CD4-positive, alpha-beta T cell treated with Interleukin-6 for 4 hours (primary cell): Measurements from ENCODE around the gene PDE7B.

Source experiments
- DNase-seq: peaks from one replicate; pipeline ENCODE4 v3.0.0-alpha.2; 2020; ENCODE audit warnings: mixed read lengths

PDE7B gene

GRCh38 chr6:135993361-135993760, 141.9 kb downstream of the PDE7B start:
- DNase-seq = no peak

- no peak for DNase-seq
Observed at GRCh38 chr6:135994857-135995544, 143.5 kb downstream of the PDE7B start.

- no peak for DNase-seq
Observed at GRCh38 chr6:135995545-135995898, 144.0 kb downstream of the PDE7B start.

- DNase-seq = no peak
Observed at GRCh38 chr6:135996668-135997067, 145.2 kb downstream of the PDE7B start.

GRCh38 chr6:135999393-135999792, 147.9 kb downstream of the PDE7B start:
- no peak for DNase-seq

GRCh38 chr6:136007345-136007744, 155.8 kb downstream of the PDE7B start:
- no peak for DNase-seq

GRCh38 chr6:136011475-136011874, 160.0 kb downstream of the PDE7B start:
- no peak for DNase-seq

GRCh38 chr6:136012198-136012887, 160.8 kb downstream of the PDE7B start:
- DNase-seq = no peak

- no peak for DNase-seq
Observed at GRCh38 chr6:136012943-136013342, 161.4 kb downstream of the PDE7B start.

GRCh38 chr6:136014454-136015437, 163.2 kb downstream of the PDE7B start:
- DNase-seq = no peak

GRCh38 chr6:136015531-136015930, 164.0 kb downstream of the PDE7B start:
- DNase-seq = no peak

GRCh38 chr6:136016228-136017225, 165.0 kb downstream of the PDE7B start:
- DNase-seq = no peak

- DNase-seq = no peak
Observed at GRCh38 chr6:136020691-136021090, 169.2 kb downstream of the PDE7B start.

GRCh38 chr6:136022224-136022874, 170.8 kb downstream of the PDE7B start:
- DNase-seq = no peak

GRCh38 chr6:136024711-136025110, 173.2 kb downstream of the PDE7B start:
- no peak for DNase-seq

GRCh38 chr6:136025736-136026135, 174.2 kb downstream of the PDE7B start:
- DNase-seq = no peak

- DNase-seq = no peak
Observed at GRCh38 chr6:136030131-136030530, 178.6 kb downstream of the PDE7B start.

- no peak for DNase-seq
Observed at GRCh38 chr6:136031982-136032381, 180.5 kb downstream of the PDE7B start.

GRCh38 chr6:136033416-136033815, 181.9 kb downstream of the PDE7B start:
- DNase-seq = no peak

GRCh38 chr6:136034422-136034821, 182.9 kb downstream of the PDE7B start:
- no peak for DNase-seq

- no peak for DNase-seq
Observed at GRCh38 chr6:136035378-136036070, 184.0 kb downstream of the PDE7B start.
